GM12801 (cell line): ENCODE data around the gene LRP10.

Experiments used
- TF ChIP-seq, protein P1 (sequence below): IDR thresholded peaks from one replicate; pipeline ENCODE4 v1.5.1; 2011; ENCODE audit warnings: control low read depth; ENCODE audit not compliant: insufficient read length; ENCODE audit errors: extremely low read depth

The LRP10 gene

DNA sequence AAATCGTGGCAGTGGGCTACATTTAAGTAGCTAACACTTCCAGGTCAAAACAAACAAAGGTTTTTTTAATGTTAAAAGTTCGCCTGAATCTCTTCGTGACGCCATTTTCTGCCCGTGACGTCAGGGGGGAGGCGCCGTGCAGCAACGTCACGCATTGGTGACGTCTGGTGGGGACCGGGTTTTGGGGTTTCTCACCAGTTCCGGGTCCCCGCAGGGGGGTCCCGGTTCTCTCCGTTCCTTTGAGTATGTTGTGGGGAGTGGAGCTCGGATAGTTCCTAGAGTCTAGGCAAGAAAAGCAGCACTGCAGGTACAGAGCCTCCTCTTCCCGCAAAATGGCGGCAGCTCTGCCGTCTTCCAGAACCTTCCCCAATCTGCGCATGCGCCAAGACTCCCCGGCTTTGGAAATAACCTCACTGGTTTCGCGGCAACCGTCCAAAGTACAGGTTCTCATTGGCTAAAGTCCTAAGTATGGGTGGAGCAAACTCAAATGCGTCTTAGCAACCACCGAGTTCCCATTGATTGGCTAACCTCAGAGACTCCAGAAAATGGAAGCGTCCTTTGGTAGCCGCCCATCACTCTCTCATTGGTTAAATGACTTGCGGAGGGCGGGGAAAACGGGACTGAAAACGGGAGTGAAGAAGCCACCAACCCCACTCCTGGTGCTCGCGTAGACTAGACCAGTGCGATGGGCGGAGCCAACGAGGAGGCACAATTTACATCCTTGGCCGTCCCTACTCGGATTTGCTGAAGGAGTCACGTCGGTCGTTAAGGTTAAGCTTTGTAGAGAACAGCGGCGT is 47.5 kb downstream of the LRP10 start, which contains the start of gene RBM23:
Gene RBM23 (minus strand): TSS at position 346 of the 797 bp plus-strand sequence.
- TF ChIP-seq, protein P1, sequence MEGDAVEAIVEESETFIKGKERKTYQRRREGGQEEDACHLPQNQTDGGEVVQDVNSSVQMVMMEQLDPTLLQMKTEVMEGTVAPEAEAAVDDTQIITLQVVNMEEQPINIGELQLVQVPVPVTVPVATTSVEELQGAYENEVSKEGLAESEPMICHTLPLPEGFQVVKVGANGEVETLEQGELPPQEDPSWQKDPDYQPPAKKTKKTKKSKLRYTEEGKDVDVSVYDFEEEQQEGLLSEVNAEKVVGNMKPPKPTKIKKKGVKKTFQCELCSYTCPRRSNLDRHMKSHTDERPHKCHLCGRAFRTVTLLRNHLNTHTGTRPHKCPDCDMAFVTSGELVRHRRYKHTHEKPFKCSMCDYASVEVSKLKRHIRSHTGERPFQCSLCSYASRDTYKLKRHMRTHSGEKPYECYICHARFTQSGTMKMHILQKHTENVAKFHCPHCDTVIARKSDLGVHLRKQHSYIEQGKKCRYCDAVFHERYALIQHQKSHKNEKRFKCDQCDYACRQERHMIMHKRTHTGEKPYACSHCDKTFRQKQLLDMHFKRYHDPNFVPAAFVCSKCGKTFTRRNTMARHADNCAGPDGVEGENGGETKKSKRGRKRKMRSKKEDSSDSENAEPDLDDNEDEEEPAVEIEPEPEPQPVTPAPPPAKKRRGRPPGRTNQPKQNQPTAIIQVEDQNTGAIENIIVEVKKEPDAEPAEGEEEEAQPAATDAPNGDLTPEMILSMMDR: no peak

DNA sequence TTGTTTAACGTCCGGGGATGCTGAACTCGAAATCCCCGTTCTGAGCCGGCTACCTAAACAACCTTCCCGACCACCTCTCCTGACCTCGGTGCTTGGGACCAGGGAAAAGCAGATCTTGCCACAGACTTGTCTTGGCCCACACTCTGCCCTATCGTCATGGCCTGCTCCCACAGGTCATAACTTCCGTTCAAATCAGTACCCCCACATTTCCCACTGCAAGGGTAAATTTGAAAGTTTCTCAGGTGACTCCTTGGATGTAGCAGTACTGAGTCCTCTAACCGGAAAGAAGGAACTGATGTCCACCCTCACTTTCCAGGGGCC is 48.0 kb downstream of the LRP10 start:
- TF ChIP-seq, protein P1: no peak

DNA sequence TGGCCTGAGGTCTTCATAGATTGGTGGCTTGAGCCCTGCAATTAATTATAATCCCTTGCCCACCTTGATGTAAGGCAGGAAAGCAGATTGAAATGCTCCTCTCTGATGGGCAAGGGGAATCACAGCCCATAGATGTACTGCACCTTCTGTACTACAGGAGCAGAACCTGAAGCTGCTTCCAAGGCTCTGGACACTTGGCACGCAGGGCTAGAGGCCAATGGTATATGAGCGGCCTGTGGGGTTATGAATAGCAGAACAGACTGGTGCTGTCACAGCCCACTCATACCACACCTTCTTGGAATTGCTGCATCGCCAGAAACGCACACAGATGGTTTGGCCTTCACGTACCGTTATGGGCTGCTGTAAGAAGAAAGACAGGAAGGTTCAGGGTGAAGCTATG is 49.2 kb downstream of the LRP10 start:
- TF ChIP-seq, protein P1: no peak

DNA sequence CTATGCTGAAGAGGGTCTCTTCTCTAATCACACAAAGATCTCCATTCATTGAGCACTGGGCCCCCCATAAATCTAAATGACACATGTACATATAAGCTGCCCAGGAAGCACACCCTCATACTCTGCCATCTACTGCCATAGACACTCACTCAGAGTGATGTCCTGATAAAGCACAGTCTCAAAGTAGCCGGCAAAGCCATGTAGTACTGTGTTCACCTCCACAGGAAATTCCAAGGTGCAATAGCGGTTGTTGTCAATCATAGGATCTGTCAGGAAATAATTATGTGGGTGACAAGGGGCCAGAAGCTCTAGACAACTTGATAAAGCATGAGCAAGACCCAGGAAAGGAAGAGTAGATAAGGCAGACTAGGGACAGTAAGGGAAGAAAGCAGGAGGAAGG is 50.8 kb downstream of the LRP10 start:
- TF ChIP-seq, protein P1: no peak

DNA sequence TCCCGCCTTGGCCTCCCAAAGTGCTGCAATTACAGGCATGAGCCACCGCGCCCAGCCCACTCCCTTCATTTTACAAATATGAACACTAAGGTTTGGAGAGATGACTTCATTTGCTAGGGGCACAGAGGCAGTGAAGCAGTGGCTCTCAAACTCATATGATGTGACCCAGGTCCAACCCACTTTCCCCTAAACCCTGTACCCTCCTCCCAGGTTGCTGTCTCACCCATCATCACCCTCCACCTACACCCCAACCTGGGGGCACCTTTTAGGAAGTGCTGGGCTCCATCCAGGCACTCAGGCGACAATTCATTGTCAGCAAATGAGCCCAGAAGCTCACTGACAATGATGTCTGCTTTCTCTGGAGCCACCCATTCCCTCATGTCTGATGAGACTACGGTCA is 52.2 kb downstream of the LRP10 start:
- TF ChIP-seq, protein P1: no peak

DNA sequence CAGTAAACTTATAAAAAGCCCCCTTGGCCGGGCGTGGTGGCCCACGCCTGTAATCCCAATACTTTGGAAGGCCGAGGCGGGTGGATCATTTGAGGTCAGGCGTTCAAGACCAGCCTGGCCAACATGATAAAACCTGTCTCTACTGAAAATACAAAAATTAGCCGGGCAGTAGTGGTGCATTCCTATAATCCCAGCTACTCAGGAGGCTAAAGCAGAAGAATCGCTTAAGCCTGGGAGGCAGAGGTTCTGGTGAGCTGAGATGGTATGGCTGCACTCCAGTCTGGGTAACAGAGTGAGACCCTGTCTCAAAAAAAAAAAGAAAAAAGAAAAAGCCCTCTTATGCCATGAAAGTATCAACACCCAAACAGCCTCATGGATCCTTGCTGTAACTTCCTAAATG is 54.0 kb downstream of the LRP10 start:
- TF ChIP-seq, protein P1: no peak

DNA sequence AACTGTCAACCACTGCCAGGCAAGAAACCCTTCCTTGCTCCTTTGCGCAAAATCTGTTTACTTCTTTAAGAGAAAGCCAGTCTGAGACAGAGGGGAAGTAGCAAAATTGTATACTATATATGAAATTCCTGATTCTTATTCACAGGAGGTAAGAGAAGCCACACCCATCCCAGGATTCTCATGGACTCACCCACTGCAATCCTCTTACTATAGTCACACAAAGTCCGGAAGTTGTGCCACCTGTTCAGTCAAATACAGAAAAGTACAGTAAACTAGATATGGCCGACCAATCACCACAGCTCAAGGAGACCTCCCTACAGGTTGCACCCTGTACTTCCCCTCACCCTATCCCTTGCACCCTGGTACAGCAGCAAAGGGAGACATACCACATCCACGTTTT is 54.8 kb downstream of the LRP10 start:
- TF ChIP-seq, protein P1: no peak
